Thyroid gland (tissue), 4 donors: ENCODE measurements around the gene SLC25A44.

ENCODE experiments used
- POLR2A ChIP-seq, 2 donors: fragments of 450-650 bp; IDR thresholded peaks; one replicate each; pipeline ENCODE4 v1.6.1; 2017; ENCODE audit warnings: antibody characterized with exemption in 2 of 2, mild to moderate bottlenecking in 2 of 2, moderate library complexity in 1 of 2
- TF ChIP-seq, protein P1 (sequence below), 6 experiments: fragments of 200-600 bp in 3 of 6; fragments of 450-650 bp in 3 of 6; sonication (generic) in 3 of 6; IDR thresholded peaks; one replicate each; pipeline ENCODE4 v1.5.1; 2016 to 2019; ENCODE audit warnings: antibody characterized with exemption in 6 of 6, mild to moderate bottlenecking in 2 of 6, inconsistent platforms in 1 of 6, moderate library complexity in 1 of 6

DNA sequence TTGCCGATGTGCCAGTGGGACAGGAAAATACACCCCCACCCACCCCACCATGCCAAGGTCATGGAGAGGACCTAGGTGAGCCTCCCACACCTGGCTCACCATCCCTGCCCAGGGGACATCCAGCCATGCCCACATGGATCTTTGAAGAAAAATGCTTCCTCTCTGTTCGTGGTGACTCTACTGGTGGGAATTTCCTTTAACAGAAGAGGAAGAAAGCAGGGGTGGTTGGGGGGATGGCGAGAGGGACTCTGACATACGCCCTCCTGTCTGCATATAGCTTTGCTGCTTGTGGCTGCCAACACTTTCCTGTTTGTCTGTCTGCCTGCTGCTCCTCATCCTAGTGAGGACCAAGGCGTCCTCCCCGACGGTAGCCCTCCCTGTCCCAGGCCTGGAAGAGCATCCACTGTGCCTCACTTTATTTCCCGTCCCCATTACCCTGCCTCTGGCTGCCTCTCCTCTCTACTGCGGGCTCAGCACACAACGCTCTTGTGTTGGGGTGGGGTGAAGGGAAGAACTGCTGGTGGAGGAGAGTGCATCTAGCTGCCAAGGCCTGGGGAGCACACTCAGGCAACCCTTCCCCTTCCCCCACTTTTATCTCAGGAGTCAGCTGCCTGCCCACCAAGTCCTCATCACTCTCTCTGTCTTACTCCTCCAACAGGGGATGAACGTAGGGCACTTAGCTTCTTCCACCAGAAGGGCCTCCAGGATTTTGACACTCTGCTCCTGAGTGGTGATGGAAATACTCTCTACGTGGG is 38.0 kb upstream of the SLC25A44 start:
- TF ChIP-seq, protein P1, sequence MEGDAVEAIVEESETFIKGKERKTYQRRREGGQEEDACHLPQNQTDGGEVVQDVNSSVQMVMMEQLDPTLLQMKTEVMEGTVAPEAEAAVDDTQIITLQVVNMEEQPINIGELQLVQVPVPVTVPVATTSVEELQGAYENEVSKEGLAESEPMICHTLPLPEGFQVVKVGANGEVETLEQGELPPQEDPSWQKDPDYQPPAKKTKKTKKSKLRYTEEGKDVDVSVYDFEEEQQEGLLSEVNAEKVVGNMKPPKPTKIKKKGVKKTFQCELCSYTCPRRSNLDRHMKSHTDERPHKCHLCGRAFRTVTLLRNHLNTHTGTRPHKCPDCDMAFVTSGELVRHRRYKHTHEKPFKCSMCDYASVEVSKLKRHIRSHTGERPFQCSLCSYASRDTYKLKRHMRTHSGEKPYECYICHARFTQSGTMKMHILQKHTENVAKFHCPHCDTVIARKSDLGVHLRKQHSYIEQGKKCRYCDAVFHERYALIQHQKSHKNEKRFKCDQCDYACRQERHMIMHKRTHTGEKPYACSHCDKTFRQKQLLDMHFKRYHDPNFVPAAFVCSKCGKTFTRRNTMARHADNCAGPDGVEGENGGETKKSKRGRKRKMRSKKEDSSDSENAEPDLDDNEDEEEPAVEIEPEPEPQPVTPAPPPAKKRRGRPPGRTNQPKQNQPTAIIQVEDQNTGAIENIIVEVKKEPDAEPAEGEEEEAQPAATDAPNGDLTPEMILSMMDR (IDR thresholded peaks at IDR 0.05): no peak
- no peak for TF ChIP-seq POLR2A (IDR thresholded peaks at IDR 0.05)
